ENCODE results near the gene TBRG4. TPM values are rescaled to one million over a fixed set of nuclear protein-coding genes. Genes with fewer than 3 reads are reported as not detected.

TBRG4 gene
- total and polyA plus RNA-seq, 8 donors = 15.6 to 39.8 (median 25.2) TPM

- Histone ChIP-seq H3K27ac (no peak overlapping the region), H3K4me3 (peak overlapping the region; percentile 18 to 64 (median 36)), H3K36me3 (no peaks in the 10 kb centered on the region), H3K4me1 (no peaks in the 10 kb centered on the region), H3K9me3 (no peaks in the 10 kb centered on the region), H3K27me3 (no peaks in the 10 kb centered on the region)
- FAIRE-seq (no peak), ATAC-seq (peak; percentile 39 to 81 (median 77)), DNase-seq (peak in 5 of 6 donors; percentile 13 to 60 (median 43))
- no peak for TF ChIP-seq CTCF (IDR thresholded peaks at IDR 0.05)
- 7 to 9% methylated on average over 22 of the region's 22 CpGs for WGBS, 2 donors
- intact Hi-C loops (cut with DNase I) = no loop called here
These were observed 22.1 kb downstream of the TBRG4 start for GRCh38 chr7:45089341-45089891.

GRCh38 chr7:45088821-45089340, 22.6 kb downstream of the TBRG4 start, which contains the start of gene NACAD:
Gene NACAD (minus strand): TSS chr7:45088969. CDS start chr7:45088894, 75 bp downstream.
- Histone ChIP-seq H3K4me3 (peak within 1 kb of the TSS; percentile 18 to 64 (median 36)), H3K4me1 (no peaks in the 10 kb centered on the region), H3K36me3 (no peaks in the 10 kb centered on the region), H3K27ac (no peak within 1 kb of the TSS), H3K9me3 (no peaks in the 10 kb centered on the region), H3K27me3 (no peaks in the 10 kb centered on the region)
- 0 to 1% methylated on average over 25 to 50 of the region's 50 CpGs for WGBS, 2 donors
- no peak for TF ChIP-seq CTCF (IDR thresholded peaks at IDR 0.05)
- no peak for FAIRE-seq
- ATAC-seq = peak; percentile 79 to 93 (median 82)
- intact Hi-C loops (cut with DNase I) = no loop called here
- DNase-seq = peak in 2 of 6 donors; percentile 62 to 67

GRCh38 chr7:45088146-45088701, 23.3 kb downstream of the TBRG4 start:
- no peaks in the 10 kb centered on the region for H3K27me3 ChIP-seq
- H3K36me3 ChIP-seq = no peaks in the 10 kb centered on the region
- no peaks in the 10 kb centered on the region for H3K9me3 ChIP-seq
- no peak for TF ChIP-seq CTCF (IDR thresholded peaks at IDR 0.05)
- intact Hi-C loops (cut with DNase I) = no loop called here
- WGBS, 2 donors = 67 to 69% methylated on average over 29 of the region's 29 CpGs
- H3K4me1 ChIP-seq = no peaks in the 10 kb centered on the region
- peak overlapping the region in 3 of 4 donors; percentile 21 to 64 (median 50) for H3K4me3 ChIP-seq
- H3K27ac ChIP-seq = no peak overlapping the region
- ATAC-seq = no peak
- FAIRE-seq = no peak
- DNase-seq = peak in 1 of 6 donors; percentile 78

GRCh38 chr7:45087301-45088145, 24.0 kb downstream of the TBRG4 start:
- TF ChIP-seq CTCF (IDR thresholded peaks at IDR 0.05) = no peak
- Histone ChIP-seq H3K36me3 (no peaks in the 10 kb centered on the region), H3K27me3 (no peaks in the 10 kb centered on the region), H3K4me3 (no peak overlapping the region), H3K4me1 (no peaks in the 10 kb centered on the region), H3K9me3 (no peaks in the 10 kb centered on the region), H3K27ac (no peak overlapping the region)
- FAIRE-seq (no peak), DNase-seq (peak in 2 of 6 donors; percentile 44 to 59), ATAC-seq (no peak)
- intact Hi-C loops (cut with DNase I) = no loop called here
- WGBS, 2 donors = 89 to 93% methylated on average over 6 of the region's 6 CpGs
